LNCAP (cell line): ENCODE results near the gene WWOX.

ENCODE experiments used
- CTCF ChIP-seq: fragments of 450-650 bp; IDR thresholded peaks from 2 replicates; pipeline ENCODE4 v1.5.1; 2017; ENCODE audit warnings: mild to moderate bottlenecking

The WWOX gene

GRCh38 chr16:78505544-78506366 is 406.3 kb downstream of the WWOX start:
- no peak for TF ChIP-seq CTCF

GRCh38 chr16:78506367-78507193 is 407.1 kb downstream of the WWOX start:
- TF ChIP-seq CTCF = no peak

GRCh38 chr16:78507576-78507975 is 408.1 kb downstream of the WWOX start:
- no peak for TF ChIP-seq CTCF

GRCh38 chr16:78509965-78510364 is 410.5 kb downstream of the WWOX start:
- no peak for TF ChIP-seq CTCF

- TF ChIP-seq CTCF = no peak
Measured at GRCh38 chr16:78510496-78510895, 411.0 kb downstream of the WWOX start.

- TF ChIP-seq CTCF = no peak
Measured at GRCh38 chr16:78513838-78514237, 414.4 kb downstream of the WWOX start.

GRCh38 chr16:78515421-78515820 is 416.0 kb downstream of the WWOX start:
- TF ChIP-seq CTCF = no peak
